HTR-8/SVneo (cell line): ENCODE data around the gene XPO6.

Experiments
- DNase-seq: peaks from one replicate; pipeline ENCODE4 v3.0.0; 2011; ENCODE audit warnings: low spot score, mixed read lengths; ENCODE audit not compliant: insufficient read length
- FAIRE-seq: peaks from 2 replicates; lab custom pipeline; 2011; peaks lifted over from hg19 to GRCh38; lab: Jason Lieb, UNC

The XPO6 gene

DNA sequence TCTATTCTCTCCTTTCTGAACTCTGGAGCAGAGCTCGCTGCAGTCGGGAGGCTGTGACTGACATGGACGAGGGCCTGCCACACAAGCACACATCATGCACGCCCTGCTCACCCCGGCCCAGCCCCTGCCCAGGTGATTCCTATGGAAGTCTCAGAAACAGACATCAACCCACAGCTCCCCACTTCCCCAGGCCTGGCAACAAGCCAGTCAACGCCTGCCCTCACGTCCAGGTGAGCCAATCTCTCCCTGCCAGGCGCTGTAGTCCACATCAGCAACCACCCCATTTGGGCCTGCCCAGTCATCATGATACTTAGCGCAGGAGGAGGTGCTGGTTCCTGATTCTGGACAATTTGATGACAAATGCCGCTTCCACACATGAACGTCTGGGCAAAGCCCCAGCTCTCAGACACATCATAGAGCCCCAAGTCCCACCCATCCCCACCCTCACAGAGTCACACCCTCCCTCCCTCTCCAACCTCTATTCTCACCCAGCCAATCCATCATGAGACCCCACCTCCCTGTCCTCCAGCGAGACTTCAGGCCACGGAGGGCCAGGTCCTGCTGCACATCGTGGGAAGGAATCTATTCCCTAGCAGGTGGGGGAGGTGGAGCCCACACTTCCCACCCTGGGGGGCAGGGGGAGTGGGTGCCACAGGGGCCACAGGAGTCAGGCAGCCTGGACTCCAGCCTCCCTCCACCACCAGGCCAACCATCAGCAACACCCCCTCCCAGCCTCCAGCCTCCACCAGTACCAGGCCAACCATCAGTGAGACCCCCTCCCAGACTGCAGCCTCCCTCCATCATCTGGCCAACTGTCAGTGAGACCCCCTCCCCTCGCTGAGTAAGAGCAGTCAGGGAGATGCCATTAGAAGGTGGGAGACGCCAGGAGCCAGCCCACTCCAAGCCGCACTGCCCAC is 114.5 kb downstream of the XPO6 start:
- FAIRE-seq, result no peak
- DNase-seq, result no peak

DNA sequence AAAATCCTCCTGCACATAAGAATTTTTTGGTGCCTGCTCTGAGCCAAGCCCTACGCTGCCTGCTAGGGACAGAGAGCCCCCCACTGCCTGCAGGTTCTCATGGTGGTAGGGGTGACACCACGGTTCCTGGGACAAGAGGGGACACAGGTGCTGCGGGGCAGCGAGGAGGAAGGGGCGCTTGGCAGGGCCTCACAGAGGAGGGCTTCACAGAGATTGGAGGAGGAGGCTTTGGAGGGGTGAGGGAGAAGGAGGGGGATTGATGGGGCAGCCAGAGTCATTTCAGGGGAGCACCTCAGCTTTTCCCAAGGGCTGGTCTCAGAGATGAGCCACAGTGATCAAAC is 118.4 kb downstream of the XPO6 start:
- FAIRE-seq (no peak), DNase-seq (no peak)

DNA sequence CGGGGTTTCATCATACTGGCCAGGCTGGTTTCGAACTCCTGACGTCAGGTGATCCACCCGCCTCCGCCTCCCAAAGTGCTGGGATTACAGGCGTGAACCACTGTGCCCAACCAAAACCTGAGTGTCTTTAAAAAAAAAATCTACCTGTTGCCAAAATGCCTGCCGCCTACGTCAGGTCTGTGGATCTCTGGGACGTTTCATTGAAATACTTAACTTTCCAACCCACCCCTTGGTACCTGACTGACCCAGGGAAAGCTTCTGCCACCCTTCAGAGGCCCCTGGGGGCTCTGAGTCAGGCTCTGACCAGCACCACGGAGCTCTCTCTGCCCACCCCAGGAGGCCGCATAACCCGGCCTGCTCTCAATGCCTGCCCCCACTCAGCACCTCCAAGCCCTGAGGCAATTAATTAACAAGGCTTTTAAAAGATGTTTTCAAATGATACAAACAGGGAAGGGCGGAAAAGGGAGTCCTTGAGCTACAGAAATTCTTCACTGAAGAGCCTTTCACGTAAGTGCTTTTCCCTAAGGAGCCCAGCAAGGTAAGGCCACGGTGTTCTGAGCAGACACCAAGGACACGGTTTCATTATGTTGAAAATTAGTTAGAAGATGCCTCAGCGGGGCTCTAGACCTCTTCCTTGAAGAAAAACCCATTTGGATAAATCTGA is 118.9 kb downstream of the XPO6 start:
- no peak for FAIRE-seq

DNA sequence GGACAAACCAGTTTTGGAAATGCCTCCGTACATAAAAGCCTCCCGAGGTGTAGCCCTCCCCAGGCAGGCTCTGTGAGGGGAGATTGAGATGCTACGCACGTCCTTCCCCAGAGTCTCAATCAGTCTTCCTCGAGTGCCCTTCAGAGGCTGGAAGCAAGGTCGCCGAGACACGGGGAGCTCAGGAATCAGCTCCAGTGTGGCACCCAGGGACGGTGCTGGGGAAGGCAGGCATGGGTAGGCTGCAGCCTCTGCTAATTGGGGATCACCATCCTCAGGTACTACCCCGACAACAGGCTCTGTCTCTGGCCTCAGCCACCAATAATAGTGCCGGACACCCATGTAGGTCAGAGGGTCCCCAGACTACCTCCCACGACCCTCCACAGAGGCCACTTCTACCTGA is 120.1 kb downstream of the XPO6 start:
- FAIRE-seq, result no peak
- DNase-seq, result no peak

More for the DNA sequence above, 118.9 kb downstream of the XPO6 start:
- DNase-seq, result no peak

DNA sequence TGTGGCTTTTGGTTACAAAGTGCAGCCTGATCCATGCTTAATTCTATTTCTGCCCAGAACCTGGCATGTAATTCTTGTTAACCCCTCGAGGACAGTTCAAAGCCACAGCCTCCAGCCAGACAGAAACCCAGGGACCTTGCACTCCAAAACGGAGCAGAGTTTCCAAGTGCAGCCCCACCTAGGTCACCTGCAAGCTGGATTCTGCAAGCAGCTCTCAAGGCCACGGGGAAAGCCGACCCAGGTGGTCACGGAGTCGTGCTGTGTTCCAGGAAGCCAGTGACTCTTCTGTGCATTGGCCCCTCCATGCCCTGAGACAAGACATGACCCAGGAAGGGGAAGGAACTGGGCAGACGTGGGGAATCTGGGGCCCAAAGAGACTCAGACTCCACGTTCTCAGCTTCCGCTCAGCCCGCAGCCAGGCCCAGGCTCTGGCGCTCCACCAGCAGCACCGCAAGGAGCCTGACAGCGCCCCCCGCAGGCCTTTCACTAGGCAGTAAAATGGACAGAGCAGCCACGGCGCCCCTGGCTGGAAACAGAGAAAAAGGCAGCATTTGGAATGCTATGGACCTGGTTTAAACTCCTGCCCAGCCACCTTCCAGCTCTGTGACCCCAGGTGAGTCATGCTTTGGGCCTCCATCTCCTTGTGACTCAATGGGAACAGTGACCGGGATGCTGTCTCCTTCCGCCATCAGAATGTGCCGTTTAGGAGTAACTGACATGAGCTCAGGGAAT is 121.0 kb downstream of the XPO6 start:
- FAIRE-seq, result no peak
- DNase-seq, result no peak

DNA sequence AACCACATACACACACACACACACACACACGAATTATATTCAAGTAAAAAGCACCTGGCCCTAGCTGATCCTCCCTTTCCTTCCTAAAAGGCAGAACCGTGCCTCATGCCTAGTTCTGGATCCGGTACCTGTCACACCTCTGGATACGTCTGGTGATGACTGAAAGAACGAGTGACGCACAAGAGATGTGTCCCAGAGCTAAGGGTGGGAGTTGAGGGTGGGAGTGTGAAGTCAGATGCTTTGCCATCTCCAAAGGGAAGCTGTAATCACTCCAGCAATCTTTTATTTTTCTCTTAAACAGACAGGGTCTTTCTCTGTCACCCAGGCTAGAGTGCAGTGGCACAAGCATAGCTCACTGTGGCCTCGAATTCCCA is 121.8 kb downstream of the XPO6 start:
- DNase-seq (no peak), FAIRE-seq (no peak)

DNA sequence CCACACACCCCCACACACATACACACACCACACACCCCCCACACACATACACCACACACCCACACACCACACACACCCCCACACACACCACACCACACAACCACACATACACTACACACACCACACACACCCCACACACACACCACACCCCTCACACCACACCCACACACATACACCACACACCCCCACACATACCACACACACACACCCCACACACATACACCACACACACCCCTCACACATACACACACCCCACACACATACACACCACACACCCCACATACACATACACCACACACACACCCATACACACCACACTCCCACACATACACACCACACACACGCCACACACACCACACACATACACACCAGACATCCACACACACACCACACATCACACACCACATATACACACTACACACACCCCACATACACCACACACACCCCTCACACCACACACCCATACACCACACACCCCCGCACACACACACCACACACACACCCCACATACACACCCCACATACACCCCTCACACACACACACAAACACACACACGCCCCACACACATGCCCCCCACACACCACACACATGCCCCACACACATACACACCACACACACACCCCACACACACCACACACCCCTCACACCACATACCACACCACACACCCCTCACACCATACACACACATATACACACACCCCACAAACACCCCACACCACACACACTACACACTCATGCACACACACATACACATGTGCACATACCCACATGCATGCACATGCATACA is 122.4 kb downstream of the XPO6 start:
- FAIRE-seq (peak; percentile 98), DNase-seq (no peak)

DNA sequence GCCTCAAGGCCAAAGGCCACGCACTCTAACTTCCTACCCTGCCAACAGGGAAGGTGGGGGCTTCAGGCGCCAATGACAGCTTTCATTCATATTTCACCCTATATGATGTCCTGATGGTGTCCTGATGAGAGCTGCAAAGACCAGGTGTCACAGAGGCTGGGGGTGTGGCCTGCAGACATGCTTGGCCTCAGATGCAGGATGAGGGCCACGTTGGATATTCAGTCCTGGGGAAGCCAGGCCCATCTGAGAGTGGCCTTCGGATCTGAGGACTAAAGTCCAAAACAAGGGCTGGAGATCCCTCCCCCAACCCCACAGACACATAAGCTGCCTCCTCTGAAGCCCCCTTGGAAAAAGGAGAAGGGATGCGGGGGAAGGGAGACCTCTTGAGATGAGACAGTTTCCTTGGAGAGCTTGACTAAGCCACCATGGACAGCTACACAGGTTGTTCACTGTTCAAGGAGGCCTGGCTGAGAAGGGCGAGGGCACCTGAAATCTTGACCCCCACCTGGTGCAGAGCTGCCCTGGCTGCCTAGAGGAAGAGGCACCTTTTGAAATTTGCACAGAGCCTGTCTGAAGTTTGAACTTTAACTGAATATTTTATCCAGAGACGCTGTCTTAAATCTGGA is 124.0 kb downstream of the XPO6 start:
- no peak for FAIRE-seq
- DNase-seq, result no peak

DNA sequence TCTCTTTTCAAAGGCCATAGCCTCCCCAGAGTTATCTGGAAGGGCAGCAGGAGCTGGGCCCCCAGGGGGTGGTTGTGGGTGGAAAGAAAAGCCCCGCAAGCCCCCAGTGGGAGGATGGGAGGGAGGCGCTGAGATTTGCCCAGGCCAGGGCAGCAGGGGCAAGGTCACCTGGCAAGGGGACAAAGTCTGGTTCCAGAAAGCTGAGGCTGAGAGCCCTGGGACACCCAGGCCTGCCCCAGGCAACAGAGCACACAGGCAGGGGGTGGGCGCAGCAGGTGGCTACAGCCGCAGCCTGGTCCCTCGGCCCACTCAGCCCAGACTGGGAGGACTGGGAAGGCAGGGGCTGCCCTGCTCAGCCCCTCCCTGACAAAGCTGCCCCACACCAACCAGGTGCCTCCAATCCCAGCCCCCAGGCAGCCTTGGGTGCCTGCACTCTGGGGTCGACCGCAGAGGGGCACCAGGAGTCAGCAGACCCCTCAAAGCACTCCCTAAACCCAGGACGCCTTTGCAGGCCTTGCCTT is 124.6 kb downstream of the XPO6 start:
- FAIRE-seq, result no peak
- no peak for DNase-seq

DNA sequence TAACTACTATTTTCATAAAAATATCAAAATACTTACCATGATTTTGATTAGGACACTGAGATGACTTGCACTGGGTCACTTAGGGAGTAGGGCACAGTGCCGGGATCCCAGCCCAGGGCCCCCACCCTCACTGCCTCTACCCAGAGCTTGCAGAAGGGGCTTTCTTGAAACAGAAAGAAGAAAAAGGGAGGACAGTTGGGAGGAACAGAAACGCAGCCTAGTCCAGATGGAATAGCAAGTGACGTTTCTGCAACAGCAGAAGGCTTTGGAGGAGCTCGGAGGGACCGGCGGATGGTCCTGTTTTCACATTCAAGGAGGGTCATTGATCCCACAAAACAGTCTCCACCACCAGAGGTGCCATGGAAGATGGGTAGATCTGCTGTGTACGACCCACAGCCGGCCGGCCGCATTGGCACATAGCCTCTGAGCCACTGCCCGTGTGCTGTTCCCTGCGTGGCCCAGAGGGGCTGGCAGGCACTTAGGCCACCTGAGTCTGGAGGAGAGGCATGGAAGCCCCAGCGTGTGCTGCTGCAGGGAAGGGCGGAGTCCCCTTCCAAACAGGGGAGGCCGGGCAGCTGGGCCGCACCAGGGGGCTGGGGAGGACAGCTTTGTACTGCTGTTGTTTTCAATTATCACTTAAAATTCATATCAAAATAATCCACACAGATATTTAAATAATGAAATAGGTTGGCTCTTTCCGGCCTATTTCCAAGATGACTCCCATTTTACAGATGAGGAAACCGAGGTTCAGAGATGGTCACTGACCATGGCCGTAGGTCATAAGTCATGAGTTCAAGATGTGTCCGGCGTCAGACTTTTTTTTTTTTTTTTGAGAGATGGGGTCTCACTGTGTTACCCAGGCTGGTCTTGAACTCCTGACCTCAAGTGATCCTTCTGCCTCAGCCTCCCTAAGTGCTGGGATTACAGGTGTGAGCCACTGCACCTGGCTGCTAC is 125.3 kb downstream of the XPO6 start:
- DNase-seq, result no peak
- FAIRE-seq, result no peak

DNA sequence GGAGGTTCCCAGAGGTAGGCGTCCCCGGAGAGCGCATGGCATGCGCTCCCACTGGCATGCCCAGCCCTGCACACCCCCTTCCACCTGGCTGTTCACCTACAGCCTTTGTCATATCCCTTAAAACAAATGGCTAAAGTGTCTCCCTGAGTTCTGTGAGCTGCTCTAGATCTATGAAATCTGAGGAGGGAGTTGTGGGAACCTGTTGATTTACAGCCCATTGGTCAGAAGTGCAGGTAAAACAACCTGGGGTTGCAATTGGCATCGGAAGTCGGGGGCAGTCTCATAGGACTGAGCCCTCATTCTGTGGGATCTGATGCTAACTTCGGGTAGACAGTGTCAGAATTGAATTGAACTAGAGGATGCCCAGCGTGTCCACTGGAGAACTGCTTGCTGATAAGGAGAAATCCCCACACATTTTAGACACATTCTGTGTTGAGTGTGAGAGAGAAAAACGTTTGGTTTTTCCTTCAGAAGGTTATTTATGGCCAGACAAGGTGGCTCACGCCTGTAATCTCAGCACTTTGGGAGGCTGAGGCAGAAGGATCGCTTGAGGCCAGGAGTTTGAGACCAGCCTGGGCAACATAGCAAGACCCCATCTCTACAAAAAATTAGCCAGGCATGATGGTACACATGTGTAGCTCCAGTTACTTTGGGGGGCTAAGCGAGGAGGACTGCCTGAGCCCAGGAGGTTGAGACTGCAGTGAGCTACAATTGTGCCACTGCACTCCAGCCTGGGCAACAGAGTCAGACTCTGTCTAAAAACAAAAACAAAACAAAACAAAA is 126.2 kb downstream of the XPO6 start:
- DNase-seq (no peak), FAIRE-seq (no peak)

DNA sequence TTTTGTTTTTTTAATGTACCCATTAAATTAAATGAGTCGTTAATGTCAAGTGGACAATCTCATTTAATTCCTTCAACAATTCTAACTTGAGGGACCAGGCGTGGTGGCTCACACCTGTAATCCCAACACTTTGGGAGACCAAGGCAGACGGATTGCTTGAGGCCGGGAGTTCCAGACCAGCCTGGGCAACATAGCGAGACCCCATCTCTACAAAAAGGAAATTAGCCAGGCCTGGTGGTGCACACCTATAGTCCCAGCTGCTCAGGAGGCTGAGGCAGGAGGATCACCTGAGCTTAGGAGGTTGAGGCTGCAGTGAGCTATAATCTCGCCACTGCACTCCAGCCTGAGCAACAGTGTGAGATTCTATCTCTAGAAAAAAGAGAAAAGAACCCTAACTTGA is 127.6 kb downstream of the XPO6 start:
- DNase-seq, result no peak
- FAIRE-seq, result no peak

DNA sequence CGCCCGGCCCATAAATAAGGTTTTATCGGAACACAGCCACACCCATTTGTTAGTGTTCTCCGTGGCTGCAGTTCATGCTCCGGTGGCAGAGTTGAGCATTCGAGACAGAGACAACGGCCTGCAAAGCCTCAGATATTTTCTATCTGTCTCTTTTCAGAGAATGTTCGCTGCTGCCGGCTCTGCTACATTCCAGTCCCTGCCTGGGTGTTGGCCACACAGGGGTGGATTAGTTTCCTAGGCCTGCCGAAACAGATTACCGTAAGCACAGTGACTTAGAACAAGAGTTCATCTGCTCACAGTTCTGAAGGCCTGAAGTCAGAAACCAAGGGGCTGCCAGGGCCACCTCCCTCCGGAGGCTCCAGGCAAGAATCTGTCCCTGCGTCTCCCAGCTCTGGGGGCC is 129.1 kb downstream of the XPO6 start:
- DNase-seq (no peak), FAIRE-seq (no peak)

DNA sequence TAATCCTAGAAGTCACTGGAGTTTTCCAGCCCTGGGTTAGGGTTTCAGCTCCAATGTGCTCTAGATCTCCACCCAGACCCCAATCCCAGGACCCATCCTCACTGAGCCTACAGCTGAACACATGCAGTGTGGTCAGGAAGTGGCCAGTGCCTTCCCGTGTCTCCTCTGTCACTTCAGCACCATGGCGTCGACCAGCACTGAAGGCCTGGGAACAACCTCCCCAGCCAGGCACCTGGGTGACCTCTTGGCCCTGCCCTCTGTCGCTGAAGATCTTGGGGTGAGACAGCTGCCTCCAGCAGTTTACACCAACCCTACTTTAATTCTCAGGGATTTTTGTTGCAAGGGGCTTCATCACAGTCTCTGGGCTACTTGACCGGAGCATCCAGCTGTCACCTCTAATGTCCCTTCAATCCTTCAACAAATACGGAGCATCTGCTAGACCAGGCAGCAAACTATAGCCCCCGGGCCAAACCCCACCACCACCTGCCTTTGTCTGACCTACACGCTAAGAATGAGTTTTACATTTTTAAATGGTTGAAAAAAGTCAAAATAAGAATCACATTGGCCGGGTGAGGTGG is 130.3 kb downstream of the XPO6 start:
- no peak for FAIRE-seq
- no peak for DNase-seq

DNA sequence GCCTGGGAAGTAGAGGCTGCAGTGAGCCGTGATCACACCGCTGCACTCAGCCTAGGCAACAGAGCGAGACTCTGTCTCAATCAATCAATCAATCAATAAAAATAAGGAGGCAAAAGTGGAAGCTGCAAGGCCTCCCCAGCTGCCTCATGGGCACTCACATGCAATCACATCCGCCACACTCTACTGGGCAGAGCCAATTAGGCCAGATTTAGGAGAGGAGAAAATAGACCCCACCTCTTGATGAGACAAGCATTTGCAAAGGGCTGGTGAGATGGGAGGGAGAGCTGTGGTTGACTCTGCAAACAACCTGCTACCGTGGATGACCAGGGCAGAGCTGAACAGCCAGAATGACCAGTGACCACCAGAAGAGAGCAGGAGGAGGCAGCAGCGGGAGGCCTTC is 133.5 kb downstream of the XPO6 start:
- FAIRE-seq (no peak), DNase-seq (no peak)

DNA sequence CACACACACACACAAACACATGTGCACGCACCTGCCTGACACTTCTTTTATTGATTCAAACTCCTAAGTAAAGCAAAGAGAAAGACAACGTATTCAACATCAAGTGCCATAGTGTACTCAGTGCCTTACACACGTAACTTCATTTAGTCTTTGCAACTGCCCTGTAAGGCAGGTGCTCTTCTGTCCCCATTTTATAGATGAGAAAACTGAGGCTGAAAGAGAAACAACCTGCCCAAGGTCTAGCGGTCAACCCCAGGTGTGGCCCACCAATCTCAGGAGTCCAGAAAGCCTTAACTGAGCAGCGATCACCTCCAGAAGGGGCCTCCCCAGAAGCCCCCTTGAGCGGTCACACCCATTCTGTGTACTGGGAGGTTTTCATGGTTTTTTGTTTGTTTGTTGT is 137.9 kb downstream of the XPO6 start:
- FAIRE-seq (no peak), DNase-seq (no peak)

DNA sequence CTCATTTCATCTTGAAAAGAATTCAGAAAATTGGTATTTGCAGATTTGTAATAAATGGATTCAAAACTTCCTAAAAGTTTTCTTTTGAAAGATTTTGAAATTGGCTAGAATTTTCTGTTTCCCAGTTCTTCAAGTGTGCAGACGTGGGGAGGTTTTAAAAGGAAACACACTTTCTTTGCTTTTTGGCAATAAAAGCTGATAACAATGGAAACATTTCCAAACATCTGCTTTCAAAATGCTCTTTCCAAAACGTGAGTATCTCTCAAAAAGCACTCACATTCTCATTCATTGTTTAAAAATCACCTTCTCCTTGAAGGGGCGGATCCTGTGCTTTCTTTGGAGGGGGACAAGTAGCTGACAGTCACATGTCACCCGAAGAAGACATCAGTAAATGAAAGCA is 139.7 kb downstream of the XPO6 start:
- no peak for DNase-seq
- no peak for FAIRE-seq
